Pancreas (tissue), 10 donors: ENCODE results near the gene MRM2. TPM values are rescaled to one million over a fixed set of nuclear protein-coding genes. Genes with fewer than 3 reads are reported as not detected.

ENCODE experiments used
- ATAC-seq, 4 donors: fragments of 200-7000 bp; cut with Tn5 transposase; one replicate each; pipeline versions ENCODE4 v1.8.0 to v1.9.1; 2020; ENCODE audit warnings: mild to moderate bottlenecking in 4 of 4, moderate library complexity in 4 of 4
- DNase-seq, 6 donors: peaks; one replicate each; pipeline ENCODE4 v3.0.0-alpha.2; 2020
- FAIRE-seq: peaks from 2 replicates; lab custom pipeline; 2012; peaks lifted over from hg19 to GRCh38; lab: Jason Lieb, UNC
- H3K27ac ChIP-seq, 4 donors: fragments of 200-600 bp; sonication (generic); 1 replicate in 3 of 4; 2 replicates in 1 of 4; pipeline versions ENCODE4 v1.5.0 to v1.8.0; 2020
- H3K27me3 ChIP-seq, 4 donors: fragments of 200-600 bp; one replicate each; pipeline ENCODE4 v1.8.0; 2021
- H3K36me3 ChIP-seq, 3 donors: fragments of 200-600 bp; sonication (generic) in 1 of 3; one replicate each; pipeline versions ENCODE4 v1.5.0 to v1.8.0; 2020 to 2021
- H3K4me1 ChIP-seq, 3 donors: fragments of 200-600 bp; one replicate each; pipeline ENCODE4 v1.8.0; 2021
- H3K4me3 ChIP-seq, 4 donors: fragments of 200-600 bp; sonication (generic) in 2 of 4; one replicate each; pipeline versions ENCODE4 v1.5.0 to v1.8.0; 2020 to 2021
- H3K9me3 ChIP-seq, 4 donors: fragments of 200-600 bp; one replicate each; pipeline ENCODE4 v1.8.0; 2021
- CTCF ChIP-seq, 4 donors: fragments of 200-600 bp; sonication (generic) in 3 of 4; IDR thresholded peaks; one replicate each; pipeline versions ENCODE4 v1.5.0 to v1.8.0; 2021; ENCODE audit warnings: antibody characterized with exemption in 4 of 4
- WGBS, 2 donors: extraction: QIAGEN DNeasy Blood & Tissue Kit; methylation state at CpG; one replicate each; pipeline ENCODE4 v1.1.7; 2013; 5-methylcytosine and 5-hydroxymethylcytosine counted together
- intact Hi-C, 3 donors: fragments of 100-400 bp; cut with DNase I; formaldehyde crosslinking; loops; one replicate each; pipeline versions ENCODE4 v1.11.1 to v1.14.2; 2022
- polyA plus RNA-seq, 2 donors: library from polyadenylated mRNA; stranded (reverse); fragments of 200-250 nt; gene quantifications; one replicate each; pipeline ENCODE4 v1.2.3, GENCODE V29; 2013
- total RNA-seq, 6 donors: library from RNA; stranded (reverse); fragmentation: NEBNext Ultra II Directional in 4 of 6; extraction: Animal tissue kit (Norgen Biotek cat#: 25700) in 4 of 6; gene quantifications; one replicate each; pipeline versions ENCODE4 v1.2.1 to v1.2.4, GENCODE V29; 2021 to 2023
- donor health status: healthy with polysubstance abuse.
- donor health status: DM: no; HTN: no; CAD: no; lungs with moderate emphysema.
- donor health status: DM: no; HTN: no; CAD: no.
- donor health status: control.
- donor health status: control.
- donor health status: Bipolar disorder and iron deficiency.
- donor health status: DM: yes; HTN: yes; CAD: no.
- donor health status: DM: no; HTN: no; CAD: no.
- donor health status: DM: no; HTN: no; CAD: no.
- donor health status: DM: yes; HTN: yes; CAD: no.

MRM2 gene
- total and polyA plus RNA-seq, 8 donors: 3.5 to 12.3 (median 7.8) TPM

GRCh38 chr7:2219136-2219535, 22.9 kb downstream of the MRM2 start:
- FAIRE-seq (no peak), DNase-seq (no peak), ATAC-seq (no peak)
- intact Hi-C loops: loop anchor here in 2 of 3 donors (10.0 kb wide), 2 partner anchors 554 to 634 kb away; no protein-coding TSS in a partner anchor
- Histone ChIP-seq H3K4me3 (no peak overlapping the region), H3K4me1 (no peaks in the 10 kb centered on the region), H3K27me3 (no peaks in the 10 kb centered on the region), H3K9me3 (no peaks in the 10 kb centered on the region), H3K36me3 (peaks cover 0 to 9% (median 3%) of the 10 kb centered on the region in 3 donors), H3K27ac (no peak overlapping the region)
- TF ChIP-seq CTCF (IDR thresholded peaks at IDR 0.05): no peak
- WGBS, 2 donors: 85 to 94% methylated on average over 15 of the region's 15 CpGs

- Histone ChIP-seq H3K27me3 (no peaks in the 10 kb centered on the region), H3K9me3 (no peaks in the 10 kb centered on the region), H3K27ac (no peak overlapping the region), H3K36me3 (peaks cover 0 to 9% (median 3%) of the 10 kb centered on the region in 3 donors), H3K4me3 (no peak overlapping the region), H3K4me1 (no peaks in the 10 kb centered on the region)
- TF ChIP-seq CTCF (IDR thresholded peaks at IDR 0.05): no peak
- FAIRE-seq (no peak), DNase-seq (no peak), ATAC-seq (no peak)
- 84 to 88% methylated on average over 9 of the region's 9 CpGs for WGBS, 2 donors
- intact Hi-C loops: loop anchor here in 2 of 3 donors (10.0 kb wide), 2 partner anchors 554 to 634 kb away; no protein-coding TSS in a partner anchor
Measured at GRCh38 chr7:2218444-2218785, 23.6 kb downstream of the MRM2 start.

- 87 to 89% methylated on average over 19 of the region's 19 CpGs for WGBS, 2 donors
- Histone ChIP-seq H3K27ac (no peak overlapping the region), H3K36me3 (peaks cover 0 to 10% (median 3%) of the 10 kb centered on the region in 3 donors), H3K9me3 (no peaks in the 10 kb centered on the region), H3K4me1 (no peaks in the 10 kb centered on the region), H3K4me3 (no peak overlapping the region), H3K27me3 (no peaks in the 10 kb centered on the region)
- FAIRE-seq (no peak), ATAC-seq (no peak), DNase-seq (peak in 1 of 6 donors; percentile 40)
- no peak for TF ChIP-seq CTCF (IDR thresholded peaks at IDR 0.05)
- intact Hi-C loops: loop anchor here in 2 of 3 donors (10.0 kb wide), 2 partner anchors 553 to 633 kb away; no protein-coding TSS in a partner anchor
Measured at GRCh38 chr7:2217716-2218443, 24.1 kb downstream of the MRM2 start.

GRCh38 chr7:2217206-2217605, 24.8 kb downstream of the MRM2 start:
- no peaks in the 10 kb centered on the region for H3K27me3 ChIP-seq
- H3K4me1 ChIP-seq: no peaks in the 10 kb centered on the region
- H3K36me3 ChIP-seq: peaks cover 0 to 17% (median 3%) of the 10 kb centered on the region in 3 donors
- no peaks in the 10 kb centered on the region for H3K9me3 ChIP-seq
- FAIRE-seq (no peak), ATAC-seq (no peak), DNase-seq (no peak)
- TF ChIP-seq CTCF (IDR thresholded peaks at IDR 0.05): no peak
- H3K27ac ChIP-seq: no peak overlapping the region
- H3K4me3 ChIP-seq: no peak overlapping the region
- 83 to 95% methylated on average over 10 of the region's 10 CpGs for whole genome bisulfite sequencing, 2 donors
- intact Hi-C loops: loop anchor here in 2 of 3 donors (10.0 kb wide), 2 partner anchors 552 to 632 kb away; no protein-coding TSS in a partner anchor

- FAIRE-seq (no peak), DNase-seq (peak in 1 of 6 donors; percentile 54), ATAC-seq (no peak)
- Histone ChIP-seq H3K4me1 (no peaks in the 10 kb centered on the region), H3K36me3 (peaks cover 0 to 17% (median 3%) of the 10 kb centered on the region in 3 donors), H3K4me3 (no peak overlapping the region), H3K9me3 (no peaks in the 10 kb centered on the region), H3K27ac (no peak overlapping the region), H3K27me3 (no peaks in the 10 kb centered on the region)
- WGBS, 2 donors: 93 to 94% methylated on average over 17 of the region's 17 CpGs
- TF ChIP-seq CTCF (IDR thresholded peaks at IDR 0.05): no peak
- intact Hi-C loops: loop anchor here in 2 of 3 donors (10.0 kb wide), 2 partner anchors 551 to 631 kb away; no protein-coding TSS in a partner anchor
Measured at GRCh38 chr7:2215851-2216250, 26.2 kb downstream of the MRM2 start.
